ENCODE measurements around the gene HPD. TPM values are rescaled to one million over a fixed set of nuclear protein-coding genes. Genes with fewer than 3 reads are reported as not detected.

The HPD gene
- total RNA-seq, 1 donor from 2014 or later: 3.1 TPM

- DNase-seq (ENCODE audit: low spot score): no peak
These were observed 29.8 kb downstream of the HPD start for GRCh38 chr12:121828826-121829225.

GRCh38 chr12:121828306-121828705 is 30.4 kb downstream of the HPD start:
- no peak for DNase-seq (ENCODE audit: low spot score)

- no peak for DNase-seq (ENCODE audit: low spot score)
These were observed 31.1 kb downstream of the HPD start for GRCh38 chr12:121827351-121828099.

GRCh38 chr12:121826318-121827150 is 32.1 kb downstream of the HPD start:
- DNase-seq (ENCODE audit: low spot score): no peak

DNA sequence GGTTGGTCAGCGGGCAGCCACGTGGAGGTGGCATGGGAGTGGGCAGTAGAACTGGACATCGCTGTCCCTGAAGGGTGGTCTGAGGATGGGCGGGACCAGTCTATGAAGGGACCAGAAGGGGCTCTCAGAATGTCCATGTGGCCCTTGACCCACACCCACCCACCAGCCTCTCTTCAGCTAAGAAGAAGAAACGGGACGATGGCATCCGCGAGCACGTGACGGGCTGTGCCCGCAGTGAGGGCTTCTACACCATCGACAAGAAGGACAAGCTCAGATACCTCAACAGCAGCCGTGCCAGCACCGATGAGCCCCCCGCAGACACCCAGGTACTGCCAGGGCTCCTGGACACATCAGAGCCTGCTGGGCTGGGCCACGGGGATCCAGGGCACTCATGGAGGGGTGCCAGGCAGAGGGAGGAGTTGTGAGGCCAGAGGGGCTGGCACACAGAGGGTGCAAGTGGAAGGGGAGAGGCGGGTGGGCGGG is 33.6 kb downstream of the HPD start:
- DNase-seq (ENCODE audit: low spot score): no peak

DNA sequence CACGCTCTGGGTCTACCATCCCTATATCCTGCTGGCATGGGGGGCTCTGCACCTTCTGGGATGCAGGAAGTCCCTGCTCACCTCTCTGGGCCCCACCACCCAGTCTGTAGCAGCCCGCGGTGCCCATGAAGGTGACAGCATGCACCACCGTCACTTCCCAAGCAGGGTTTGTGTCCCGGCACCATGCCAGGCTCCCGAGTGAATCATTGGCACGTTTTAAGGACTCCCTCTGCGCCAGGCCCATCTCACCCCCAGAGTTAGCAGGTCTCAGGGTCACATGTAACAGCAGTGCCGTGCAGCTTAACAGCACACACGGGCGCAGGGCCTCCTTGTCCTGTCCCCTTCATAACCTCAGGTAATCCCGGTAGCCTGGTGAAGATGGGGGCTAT is 34.9 kb downstream of the HPD start:
- no peak for DNase-seq (ENCODE audit: low spot score)

DNA sequence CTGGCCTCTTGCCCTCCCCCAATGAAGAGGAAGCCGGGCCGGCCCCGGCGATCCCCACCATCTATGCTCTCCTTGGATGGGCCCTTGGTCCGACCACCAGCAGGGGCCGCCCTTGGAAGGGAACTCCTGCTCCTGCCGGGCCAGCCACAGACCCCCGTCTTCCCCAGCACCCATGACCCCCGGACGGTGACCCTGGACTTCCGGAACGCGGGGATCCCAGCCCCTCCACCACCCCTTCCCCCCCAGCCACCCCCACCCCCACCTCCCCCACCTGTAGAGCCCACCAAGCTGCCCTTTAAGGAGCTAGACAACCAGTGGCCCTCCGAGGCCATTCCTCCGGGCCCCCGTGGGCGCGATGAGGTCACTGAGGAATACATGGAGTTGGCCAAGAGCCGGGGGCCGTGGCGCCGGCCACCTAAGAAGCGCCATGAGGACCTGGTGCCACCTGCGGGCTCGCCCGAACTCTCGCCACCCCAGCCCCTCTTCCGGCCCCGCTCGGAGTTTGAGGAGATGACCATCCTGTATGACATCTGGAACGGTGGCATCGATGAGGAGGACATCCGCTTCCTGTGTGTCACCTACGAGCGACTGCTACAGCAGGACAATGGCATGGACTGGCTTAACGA is 35.4 kb downstream of the HPD start:
- no peak for DNase-seq (ENCODE audit: low spot score)

- no peak for DNase-seq (ENCODE audit: low spot score)
These were observed 36.1 kb downstream of the HPD start for GRCh38 chr12:121822393-121823100.

- DNase-seq (ENCODE audit: low spot score): no peak
These were observed 38.6 kb downstream of the HPD start for GRCh38 chr12:121820056-121820455.

GRCh38 chr12:121819212-121819949 is 39.3 kb downstream of the HPD start:
- DNase-seq (ENCODE audit: low spot score): no peak

GRCh38 chr12:121817648-121818043 is 41.0 kb downstream of the HPD start:
- no peak for DNase-seq (ENCODE audit: low spot score)

GRCh38 chr12:121816925-121817647 is 41.6 kb downstream of the HPD start:
- no peak for DNase-seq (ENCODE audit: low spot score)

GRCh38 chr12:121815263-121815662 is 43.4 kb downstream of the HPD start:
- DNase-seq (ENCODE audit: low spot score): no peak

- no peak for DNase-seq (ENCODE audit: low spot score)
These were observed 44.1 kb downstream of the HPD start for GRCh38 chr12:121814429-121815119.

- no peak for DNase-seq (ENCODE audit: low spot score)
These were observed 44.7 kb downstream of the HPD start for GRCh38 chr12:121813951-121814350.

DNA sequence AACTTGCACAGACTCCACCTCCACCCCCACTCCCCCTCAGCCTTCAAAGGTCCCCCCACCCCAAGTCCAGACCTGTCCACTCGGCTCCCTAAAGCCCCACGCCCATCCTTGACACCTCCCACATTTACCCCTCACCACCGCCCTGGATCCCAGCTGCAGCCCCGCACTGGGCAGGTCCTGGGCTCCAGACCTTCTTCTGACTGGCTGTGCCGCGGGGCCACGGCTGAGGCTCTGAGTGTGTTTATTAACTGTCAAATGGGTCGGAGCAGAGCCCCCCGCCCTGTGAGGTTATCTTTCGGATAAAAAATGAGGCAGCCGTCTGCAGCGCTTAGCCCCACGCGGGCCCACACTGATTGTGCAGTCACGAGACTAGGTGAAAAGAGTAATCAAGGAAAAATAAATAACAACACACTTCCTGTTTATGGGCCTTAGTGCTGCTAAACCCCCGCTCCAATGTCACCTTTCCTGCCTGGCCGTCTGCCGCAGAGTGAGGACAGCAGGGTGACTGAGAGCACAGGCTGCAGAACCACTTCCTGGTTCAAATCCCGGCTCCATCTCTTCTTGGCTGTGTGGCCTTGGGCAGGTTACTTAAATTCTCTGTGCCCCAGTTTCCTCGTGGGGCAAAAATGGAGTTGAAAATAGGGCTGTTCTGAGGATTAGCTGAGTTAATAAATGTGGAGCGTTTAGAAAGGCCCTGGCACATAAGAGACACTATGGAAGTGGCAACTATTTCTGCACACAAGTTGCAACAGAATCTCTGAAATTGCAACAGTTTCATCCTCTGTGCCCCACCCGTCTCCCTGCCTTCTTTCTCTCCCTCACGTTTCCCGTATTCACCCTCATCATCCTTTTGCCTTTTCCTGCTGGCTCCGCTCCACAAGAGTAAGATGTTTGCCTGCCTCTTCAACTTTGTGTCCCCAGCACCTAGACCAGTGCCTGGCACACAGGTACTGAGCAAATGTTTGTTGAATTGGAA is 45.5 kb downstream of the HPD start:
- no peak for DNase-seq (ENCODE audit: low spot score)

- peak; percentile 80 for DNase-seq (ENCODE audit: low spot score)
These were observed 46.3 kb downstream of the HPD start for GRCh38 chr12:121812320-121812871.
